WERI-Rb-1 (cell line): ENCODE results near the gene GMPR.

Experiments
- DNase-seq: peaks from one replicate; pipeline ENCODE4 v3.0.0-alpha.2; 2020
- H3K27ac ChIP-seq: fragments of 250-450 bp; sonication (Bioruptor Pico); 2 replicates; pipeline ENCODE4 v1.5.1; 2020; ENCODE audit warnings: mild to moderate bottlenecking, moderate library complexity
- H3K27me3 ChIP-seq: fragments of 250-450 bp; sonication (Bioruptor Pico); 2 replicates; pipeline ENCODE4 v1.5.1; 2021; ENCODE audit warnings: mild to moderate bottlenecking, low read depth, moderate library complexity; ENCODE audit not compliant: insufficient read depth, severe bottlenecking
- H3K36me3 ChIP-seq: fragments of 250-450 bp; sonication (Bioruptor Pico); 2 replicates; pipeline ENCODE4 v1.5.1; 2020; ENCODE audit warnings: mild to moderate bottlenecking, moderate library complexity
- H3K4me3 ChIP-seq: 2 replicates; pipeline ENCODE4 v1.5.1; 2011; ENCODE audit warnings: low read depth, mild to moderate bottlenecking, control low read depth, low read length
- H3K9me3 ChIP-seq: fragments of 250-450 bp; sonication (Bioruptor Pico); 2 replicates; pipeline ENCODE4 v1.5.1; 2021; ENCODE audit warnings: mild to moderate bottlenecking, moderate library complexity; ENCODE audit not compliant: severe bottlenecking
- CTCF ChIP-seq: IDR thresholded peaks from 2 replicates; pipeline ENCODE4 v1.5.1; 2011; ENCODE audit warnings: low read depth, mild to moderate bottlenecking, control low read depth, inconsistent platforms, low read length

The GMPR gene

GRCh38 chr6:16244869-16245451 lies 6.6 kb downstream of the GMPR start:
- no peak overlapping the region for H3K27ac ChIP-seq
- no peaks in the 10 kb centered on the region for H3K36me3 ChIP-seq
- no peak for TF ChIP-seq CTCF
- no peaks in the 10 kb centered on the region for H3K27me3 ChIP-seq
- no peak for DNase-seq
- H3K4me3 ChIP-seq, result no peak overlapping the region
- H3K9me3 ChIP-seq, result no peaks in the 10 kb centered on the region

DNA sequence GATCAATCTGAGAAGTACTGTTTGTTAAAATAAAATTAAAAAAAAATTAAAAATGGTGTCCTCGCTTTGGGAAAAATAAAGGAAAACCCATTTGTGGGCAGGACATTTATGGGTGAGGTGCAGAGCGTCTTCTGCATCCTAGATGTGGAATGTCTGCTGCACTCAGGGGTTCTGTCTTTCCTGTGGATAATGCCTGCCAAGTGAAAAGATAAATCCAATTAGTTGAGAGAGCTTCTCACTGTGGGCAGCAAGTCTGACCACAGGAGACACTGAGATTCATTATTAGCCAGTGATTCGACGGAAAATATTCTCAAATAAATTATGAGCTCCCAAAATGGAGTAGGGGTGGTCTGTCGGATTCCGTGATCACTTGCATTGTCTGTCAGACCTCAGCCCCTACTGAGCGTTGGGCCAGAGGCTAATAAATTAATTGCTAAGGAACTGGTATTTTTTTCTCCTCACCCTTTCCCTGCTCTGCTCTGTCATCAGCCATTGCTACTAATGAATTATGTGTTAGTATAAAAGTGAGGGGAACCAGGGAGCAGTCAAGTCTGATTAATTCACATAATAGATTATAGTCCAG lies 10.0 kb downstream of the GMPR start:
- Histone ChIP-seq H3K36me3 (no peaks in the 10 kb centered on the region; the same call in 1 of the 2 replicates), H3K4me3 (no peak overlapping the region), H3K27ac (no peak overlapping the region), H3K9me3 (no peaks in the 10 kb centered on the region), H3K27me3 (no peaks in the 10 kb centered on the region)
- TF ChIP-seq CTCF, result no peak
- DNase-seq, result no peak

DNA sequence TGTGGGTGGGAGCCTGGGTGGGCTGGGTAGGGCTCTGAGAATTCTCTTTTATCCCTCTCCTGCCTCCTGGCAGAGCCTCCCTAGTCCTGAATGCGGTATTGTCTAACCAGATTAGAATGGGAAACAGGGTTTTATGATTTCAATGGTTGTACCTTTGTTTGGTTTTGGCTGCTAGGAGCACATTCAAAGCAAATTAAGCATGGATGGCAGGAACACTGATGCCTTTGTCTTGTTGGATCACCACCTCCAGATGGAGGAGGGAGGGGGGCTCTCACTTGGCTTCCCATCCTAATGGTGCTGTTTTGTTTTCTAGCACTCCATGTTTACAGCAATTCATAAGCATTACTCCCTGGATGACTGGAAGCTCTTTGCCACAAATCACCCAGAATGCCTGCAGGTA lies 11.6 kb downstream of the GMPR start:
- Histone ChIP-seq H3K9me3 (no peaks in the 10 kb centered on the region), H3K4me3 (no peak overlapping the region), H3K27ac (no peak overlapping the region), H3K27me3 (no peaks in the 10 kb centered on the region), H3K36me3 (no peaks in the 10 kb centered on the region; the same call in 1 of the 2 replicates)
- DNase-seq, result no peak
- TF ChIP-seq CTCF, result no peak

DNA sequence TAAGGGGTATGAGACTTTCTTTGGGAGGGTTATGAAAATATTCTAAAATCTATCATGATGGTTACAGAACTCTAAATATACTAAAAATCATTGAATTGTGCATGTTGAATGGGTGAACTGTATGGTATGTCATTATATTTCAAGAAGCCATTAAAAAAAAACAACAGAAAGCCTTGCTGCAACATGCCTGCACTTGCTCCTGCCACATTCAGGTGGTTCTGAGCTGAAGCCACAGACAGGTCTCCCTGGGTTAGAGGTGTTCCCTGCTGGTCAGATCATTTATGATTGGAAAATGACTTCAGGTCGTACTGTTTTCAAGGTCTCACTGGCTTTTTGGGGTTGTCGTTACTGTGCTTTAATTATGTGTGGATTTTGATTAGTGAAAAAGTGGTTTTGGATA lies 13.3 kb downstream of the GMPR start:
- Histone ChIP-seq H3K27me3 (no peaks in the 10 kb centered on the region), H3K9me3 (no peaks in the 10 kb centered on the region), H3K36me3 (no peaks in the 10 kb centered on the region; the same call in 1 of the 2 replicates), H3K27ac (no peak overlapping the region), H3K4me3 (no peak overlapping the region)
- DNase-seq, result no peak
- no peak for TF ChIP-seq CTCF

GRCh38 chr6:16252686-16253299 lies 14.4 kb downstream of the GMPR start:
- TF ChIP-seq CTCF, result no peak
- no peak for DNase-seq
- H3K27me3 ChIP-seq, result no peaks in the 10 kb centered on the region
- no peak overlapping the region for H3K4me3 ChIP-seq
- H3K36me3 ChIP-seq, result no peaks in the 10 kb centered on the region; the same call in none of the 2 replicates
- no peak overlapping the region for H3K27ac ChIP-seq
- peaks cover 8% of the 10 kb centered on the region for H3K9me3 ChIP-seq
